GM12878 (cell line): Measurements from ENCODE around the gene CRIM1. TPM values are rescaled to one million over a fixed set of nuclear protein-coding genes. Genes with fewer than 3 reads are reported as not detected.

Experiments used
- ATAC-seq: fragments of 200-7000 bp; cut with Tn5 transposase; 3 replicates; pipeline ENCODE4 v1.9.1; 2020; ENCODE audit warnings: mild to moderate bottlenecking, moderate library complexity
- BruUV-seq: library from RNA; stranded (reverse); fragments of 400-500 nt; replicated peaks from 2 replicates; lab custom pipeline; 2021; lab: Mats Ljungman, UMichigan
- CTCF ChIA-PET: fragments of 300-600 bp; sonication (Branson Sonifier 250); formaldehyde crosslinking; extraction: SDS; loops from one replicate; lab custom pipeline; 2021; ENCODE audit warnings: inconsistent platforms; lab: Yijun Ruan, JAX
- POLR2A ChIA-PET: fragments of 350-600 bp; formaldehyde crosslinking; extraction: SDS; loops from one replicate; lab custom pipeline; 2021; ENCODE audit warnings: inconsistent platforms; lab: Charles Lee
- RAD21 ChIA-PET: fragments of 300-600 bp; sonication (Branson Sonifier 250); formaldehyde crosslinking; loops from one replicate; lab custom pipeline; 2023; ENCODE audit warnings: antibody characterized with exemption; ENCODE audit not compliant: unreplicated experiment; lab: Charles Lee
- SMC1A ChIA-PET: fragments of 300-600 bp; sonication (Branson Sonifier 250); formaldehyde crosslinking; loops from one replicate; lab custom pipeline; 2023; ENCODE audit not compliant: unreplicated experiment, uncharacterized antibody; lab: Charles Lee
- DNase-seq: peaks from one replicate; pipeline ENCODE4 v3.0.0-alpha.2; 2011; ENCODE audit warnings: low read depth, low spot score
- FAIRE-seq: peaks from 3 replicates; lab custom pipeline; 2011; peaks lifted over from hg19 to GRCh38; lab: Jason Lieb, UNC
- H2AFZ ChIP-seq: 2 replicates; pipeline ENCODE4 v1.6.0; 2011; ENCODE audit warnings: low read depth, low read length, control low read depth; ENCODE audit not compliant: control insufficient read depth
- H3K27ac ChIP-seq: 2 replicates; pipeline ENCODE4 v1.5.1; 2011; ENCODE audit warnings: control low read depth; ENCODE audit not compliant: control insufficient read depth, insufficient read depth
- H3K27me3 ChIP-seq, 2 experiments: replicated peaks in 1 of 2; 2 replicates each; pipeline versions ENCODE4 v1.6.0 to v1.6.1; 2011; ENCODE audit warnings: low read length in 1 of 2; ENCODE audit not compliant: control insufficient read depth in 2 of 2, insufficient read depth in 2 of 2
- H3K36me3 ChIP-seq, 2 experiments: 2 replicates each; pipeline ENCODE4 v1.5.1; 2011; ENCODE audit warnings: low read length in 1 of 2; ENCODE audit not compliant: control insufficient read depth in 2 of 2, insufficient read depth in 2 of 2
- H3K4me1 ChIP-seq: 2 replicates; pipeline ENCODE4 v1.6.1; 2011; ENCODE audit warnings: mild to moderate bottlenecking, low read length, moderate library complexity, mixed read lengths; ENCODE audit not compliant: control insufficient read depth, insufficient read depth
- H3K4me2 ChIP-seq: 2 replicates; pipeline ENCODE4 v1.6.0; 2011; ENCODE audit warnings: control low read depth; ENCODE audit not compliant: control insufficient read depth, insufficient read depth
- H3K4me3 ChIP-seq: fragments of 200-600 bp; sonication (generic); 2 replicates; pipeline ENCODE4 v1.5.1; 2016
- H3K79me2 ChIP-seq: 2 replicates; pipeline ENCODE4 v1.6.0; 2011; ENCODE audit warnings: low read length; ENCODE audit not compliant: control insufficient read depth, insufficient read depth
- H3K9ac ChIP-seq: 2 replicates; pipeline ENCODE4 v1.8.0; 2011; ENCODE audit warnings: low read length, control low read depth, mixed read lengths; ENCODE audit not compliant: control insufficient read depth, insufficient read depth
- H3K9me3 ChIP-seq: replicated peaks from 3 replicates; pipeline ENCODE4 v1.5.1; 2011; ENCODE audit warnings: mild to moderate bottlenecking, low read length; ENCODE audit not compliant: control insufficient read depth, insufficient read depth
- H4K20me1 ChIP-seq: 2 replicates; pipeline ENCODE4 v1.6.0; 2011; ENCODE audit not compliant: control insufficient read depth, insufficient read depth
- SMAD1 ChIP-seq: fragments of 450-650 bp; IDR thresholded peaks from 2 replicates; pipeline ENCODE4 v1.6.1; 2018; ENCODE audit warnings: mild to moderate bottlenecking, low read depth; ENCODE audit not compliant: partially characterized antibody
- ZBED1 ChIP-seq: IDR thresholded peaks from 2 replicates; pipeline ENCODE4 v1.6.1; 2016; ENCODE audit warnings: borderline replicate concordance
- WGBS: methylation state at CpG from one replicate; pipeline ENCODE4 v1.1.6; 2016; ENCODE audit warnings: low lambda C conversion rate; ENCODE audit not compliant: insufficient replicate concordance, insufficient coverage; ENCODE audit errors: missing lambda C conversion rate; 5-methylcytosine and 5-hydroxymethylcytosine counted together
- in situ Hi-C: fragments of 300-500 bp; cut with MboI; formaldehyde crosslinking; loops from 9 replicates; pipeline ENCODE4 v1.14.3; 2018; ENCODE audit warnings: mixed read lengths
- intact Hi-C: fragments of 100-400 bp; cut with micrococcal nuclease; formaldehyde crosslinking; loops from one replicate; pipeline ENCODE4 v1.14.2; 2022; ENCODE audit not compliant: unreplicated experiment
- polyA plus RNA-seq, 11 experiments: library from polyadenylated mRNA; depleted of rRNA in 4 of 11; unstranded in 6 of 11; stranded (reverse) in 5 of 11; fragments of >200 nt; fragmentation: Nextera tagmentation in 4 of 11; fragmentation: Illumina TruSeq in 1 of 11; extraction: Ambion mirVana in 4 of 11; extraction: Trizol in 1 of 11; gene quantifications; 1 replicate in 1 of 11; 2 replicates in 10 of 11; pipeline versions ENCODE4 v1.2.1 to v1.2.3, GENCODE V29; 2011 to 2016; ENCODE audit warnings: inconsistent platforms in 2 of 11, missing spikeins in 2 of 11, low read depth in 1 of 11
- total RNA-seq, 4 experiments: library from RNA; depleted of rRNA in 3 of 4; stranded (reverse); fragments of >200 nt in 3 of 4; fragmentation: Illumina TruSeq in 1 of 4; extraction: Trizol in 1 of 4; gene quantifications; 2 replicates each; pipeline versions ENCODE4 v1.2.1 to v1.2.3, GENCODE V29; 2013 to 2021
- TF ChIP-seq, protein P1 (sequence below): IDR thresholded peaks from 2 replicates; pipeline ENCODE4 v1.6.1; 2012; ENCODE audit warnings: low read depth, low read length, improper control_type of control experiment
- TF ChIP-seq, protein P2 (sequence below): fragments of 450-650 bp; IDR thresholded peaks from 2 replicates; pipeline ENCODE4 v1.6.1; 2017; ENCODE audit warnings: mild to moderate bottlenecking, low read depth, inconsistent platforms; ENCODE audit not compliant: poor library complexity, severe bottlenecking

Gene CRIM1
- total and polyA plus RNA-seq, 10 of the 15 experiments (the other 5 are each of a cell fraction or from before 2014, with no cell fraction given): 0.42 to 7.4 (median 3.1) TPM

DNA sequence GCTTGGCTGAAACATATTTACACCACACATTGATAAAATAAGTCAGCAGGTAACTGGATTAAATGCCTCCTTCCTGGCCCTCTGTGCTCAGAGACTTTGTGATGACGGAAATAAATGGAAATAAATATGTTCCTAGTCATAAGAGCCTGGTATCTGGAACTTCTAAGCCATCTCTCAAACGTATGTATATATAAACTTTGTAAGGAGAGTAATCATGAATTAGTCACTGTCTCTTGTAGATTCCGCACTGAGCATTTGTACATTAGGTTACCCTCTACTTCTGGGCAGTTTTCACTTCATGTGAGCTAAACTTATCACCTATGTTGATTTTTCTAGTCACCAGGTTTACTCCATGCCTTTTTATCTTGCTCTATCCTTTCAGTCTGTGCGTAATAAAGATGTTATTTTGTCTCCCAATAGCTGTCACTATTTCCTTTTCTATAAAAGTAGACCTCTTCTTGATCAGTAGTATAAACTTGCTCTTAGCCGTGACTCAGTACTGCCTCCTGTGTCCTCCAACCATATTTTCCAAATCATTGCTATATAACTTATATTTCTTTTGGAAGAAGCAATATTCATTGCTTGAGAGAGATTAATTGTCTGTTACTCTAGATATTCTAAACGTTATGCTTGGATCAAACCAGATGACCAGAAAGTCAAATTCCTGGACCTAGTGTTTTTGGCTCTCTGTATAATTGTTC lies 189.2 kb downstream of the CRIM1 start:
- in situ Hi-C loops: no loop called here
- no peak overlapping the region for H2AFZ ChIP-seq
- no peak overlapping the region for H3K27ac ChIP-seq
- no peaks in the 10 kb centered on the region for H3K79me2 ChIP-seq
- TF ChIP-seq ZBED1 (no peak), SMAD1 (no peak)
- TF ChIP-seq, protein P1, sequence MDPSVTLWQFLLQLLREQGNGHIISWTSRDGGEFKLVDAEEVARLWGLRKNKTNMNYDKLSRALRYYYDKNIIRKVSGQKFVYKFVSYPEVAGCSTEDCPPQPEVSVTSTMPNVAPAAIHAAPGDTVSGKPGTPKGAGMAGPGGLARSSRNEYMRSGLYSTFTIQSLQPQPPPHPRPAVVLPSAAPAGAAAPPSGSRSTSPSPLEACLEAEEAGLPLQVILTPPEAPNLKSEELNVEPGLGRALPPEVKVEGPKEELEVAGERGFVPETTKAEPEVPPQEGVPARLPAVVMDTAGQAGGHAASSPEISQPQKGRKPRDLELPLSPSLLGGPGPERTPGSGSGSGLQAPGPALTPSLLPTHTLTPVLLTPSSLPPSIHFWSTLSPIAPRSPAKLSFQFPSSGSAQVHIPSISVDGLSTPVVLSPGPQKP: no peak
- TF ChIP-seq, protein P2, sequence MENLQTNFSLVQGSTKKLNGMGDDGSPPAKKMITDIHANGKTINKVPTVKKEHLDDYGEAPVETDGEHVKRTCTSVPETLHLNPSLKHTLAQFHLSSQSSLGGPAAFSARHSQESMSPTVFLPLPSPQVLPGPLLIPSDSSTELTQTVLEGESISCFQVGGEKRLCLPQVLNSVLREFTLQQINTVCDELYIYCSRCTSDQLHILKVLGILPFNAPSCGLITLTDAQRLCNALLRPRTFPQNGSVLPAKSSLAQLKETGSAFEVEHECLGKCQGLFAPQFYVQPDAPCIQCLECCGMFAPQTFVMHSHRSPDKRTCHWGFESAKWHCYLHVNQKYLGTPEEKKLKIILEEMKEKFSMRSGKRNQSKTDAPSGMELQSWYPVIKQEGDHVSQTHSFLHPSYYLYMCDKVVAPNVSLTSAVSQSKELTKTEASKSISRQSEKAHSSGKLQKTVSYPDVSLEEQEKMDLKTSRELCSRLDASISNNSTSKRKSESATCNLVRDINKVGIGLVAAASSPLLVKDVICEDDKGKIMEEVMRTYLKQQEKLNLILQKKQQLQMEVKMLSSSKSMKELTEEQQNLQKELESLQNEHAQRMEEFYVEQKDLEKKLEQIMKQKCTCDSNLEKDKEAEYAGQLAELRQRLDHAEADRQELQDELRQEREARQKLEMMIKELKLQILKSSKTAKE: no peak
- FAIRE-seq: no peak
- H3K27me3 ChIP-seq: no peaks in the 10 kb centered on the region
- no peaks in the 10 kb centered on the region for H3K9me3 ChIP-seq
- POLR2A ChIA-PET: no interaction called here
- RAD21 ChIA-PET: no interaction called here
- H3K4me3 ChIP-seq: no peak overlapping the region
- no peak for ATAC-seq
- no peak overlapping the region for H3K4me2 ChIP-seq
- CTCF ChIA-PET: interaction anchor here (0.9 to 1.3 kb wide), 2 partner anchors 10 to 22 kb away, joined by 3 to 7 read pairs; no protein-coding TSS in a partner anchor
- WGBS: 92% methylated on average over 6 of the region's 6 CpGs
- H3K36me3 ChIP-seq: peaks cover 0 to 3% of the 10 kb centered on the region in 2 experiments; a peak in 2 of 4 replicates
- intact Hi-C loops: no loop called here
- peaks cover 5% of the 10 kb centered on the region; the same call in 1 of the 2 replicates for H3K4me1 ChIP-seq
- SMC1A ChIA-PET: interaction anchor here (0.9 to 1.6 kb wide), 2 partner anchors 8 to 16 kb away, joined by 3 to 5 read pairs; no protein-coding TSS in a partner anchor
- no TSS peak for BruUV-seq
- H3K9ac ChIP-seq: no peak overlapping the region
- no peak for DNase-seq
- no peaks in the 10 kb centered on the region for H4K20me1 ChIP-seq
